H1 (cell line): ENCODE data around the gene GSC. TPM values are rescaled to one million over a fixed set of nuclear protein-coding genes. Genes with fewer than 3 reads are reported as not detected.

ENCODE experiments used
- CTCF ChIA-PET: fragments of 300-600 bp; sonication (Branson Sonifier 250); formaldehyde crosslinking; loops from one replicate; lab custom pipeline; 2021; ENCODE audit not compliant: partially characterized antibody; lab: Charles Lee
- POLR2A ChIA-PET: fragments of 300-600 bp; sonication (Branson Sonifier 250); formaldehyde crosslinking; loops from one replicate; lab custom pipeline; 2021; ENCODE audit warnings: inconsistent platforms; ENCODE audit not compliant: partially characterized antibody; lab: Charles Lee
- DNase-seq, 2 experiments: peaks; one replicate each; pipeline versions ENCODE4 v3.0.0 to v3.0.0-alpha.2; 2010 to 2022; ENCODE audit warnings: low spot score in 2 of 2, low read depth in 1 of 2, mixed read lengths in 1 of 2
- FAIRE-seq: peaks from 2 replicates; lab custom pipeline; 2011; peaks lifted over from hg19 to GRCh38; lab: Jason Lieb, UNC
- H2AFZ ChIP-seq: 2 replicates; pipeline ENCODE4 v1.8.1; 2012; ENCODE audit warnings: low read length, inconsistent platforms
- H2AK5ac ChIP-seq: 2 replicates; pipeline ENCODE4 v1.6.1; 2013; ENCODE audit warnings: low read depth, low read length
- H2BK120ac ChIP-seq: replicated peaks from 2 replicates; pipeline ENCODE3; 2013; ENCODE audit warnings: low read depth, low read length, inconsistent platforms
- H2BK12ac ChIP-seq: 2 replicates; pipeline ENCODE4 v1.6.1; 2013; ENCODE audit warnings: low read depth, low read length
- H2BK15ac ChIP-seq: 2 replicates; pipeline ENCODE4 v1.6.1; 2013; ENCODE audit warnings: low read length
- H2BK20ac ChIP-seq: 2 replicates; pipeline ENCODE4 v1.6.1; 2013; ENCODE audit warnings: low read length
- H2BK5ac ChIP-seq: 2 replicates; pipeline ENCODE4 v1.6.1; 2013; ENCODE audit warnings: low read depth, low read length
- H3K14ac ChIP-seq: 2 replicates; pipeline ENCODE4 v1.6.1; 2013; ENCODE audit warnings: inconsistent platforms; ENCODE audit not compliant: insufficient read length
- H3K18ac ChIP-seq: 2 replicates; pipeline ENCODE4 v1.6.1; 2013; ENCODE audit warnings: low read length; ENCODE audit errors: extremely low read depth
- H3K23ac ChIP-seq: 2 replicates; pipeline ENCODE4 v1.6.1; 2013; ENCODE audit warnings: inconsistent platforms; ENCODE audit not compliant: insufficient read length
- H3K23me2 ChIP-seq: 2 replicates; pipeline ENCODE4 v1.6.1; 2013; ENCODE audit warnings: low read depth, low read length
- H3K27ac ChIP-seq: 2 replicates; pipeline ENCODE4 v1.6.1; 2011; ENCODE audit warnings: low read depth, low read length, inconsistent platforms
- H3K27me3 ChIP-seq, 4 experiments: replicated peaks in 1 of 4; 1 replicate in 1 of 4; 2 replicates in 3 of 4; pipeline versions ENCODE4 v1.6.1 to v1.8.1; 2011 to 2013; ENCODE audit warnings: low read length in 3 of 4, mild to moderate bottlenecking in 3 of 4, inconsistent platforms in 2 of 4, mixed read lengths in 2 of 4, moderate library complexity in 1 of 4; ENCODE audit not compliant: control insufficient read depth in 3 of 4, insufficient read depth in 3 of 4; ENCODE audit errors: extremely low read depth in 1 of 4
- H3K36me3 ChIP-seq, 4 experiments: 2 replicates each; pipeline versions ENCODE4 v1.6.1 to v1.8.1; 2011 to 2013; ENCODE audit warnings: mild to moderate bottlenecking in 4 of 4, low read length in 3 of 4, moderate library complexity in 2 of 4, control low read depth in 1 of 4, inconsistent platforms in 1 of 4; ENCODE audit not compliant: insufficient read depth in 4 of 4, control insufficient read depth in 2 of 4
- H3K4ac ChIP-seq: replicated peaks from 2 replicates; pipeline ENCODE3; 2013; ENCODE audit warnings: low read length, low read depth, mixed read lengths, inconsistent platforms; ENCODE audit not compliant: insufficient read length
- H3K4me1 ChIP-seq, 4 experiments: replicated peaks in 1 of 4; 1 replicate in 1 of 4; 2 replicates in 3 of 4; pipeline versions ENCODE4 v1.6.1 to v1.8.1; 2011 to 2013; ENCODE audit warnings: low read length in 3 of 4, inconsistent platforms in 2 of 4, mixed read lengths in 1 of 4; ENCODE audit not compliant: insufficient read depth in 4 of 4, control insufficient read depth in 3 of 4
- H3K4me2 ChIP-seq, 2 experiments: 2 replicates each; pipeline versions ENCODE4 v1.6.1 to v1.8.1; 2011 to 2013; ENCODE audit warnings: low read depth in 2 of 2, low read length in 2 of 2, control low read depth in 1 of 2, inconsistent platforms in 1 of 2, mild to moderate bottlenecking in 1 of 2; ENCODE audit not compliant: insufficient read depth in 1 of 2
- H3K4me3 ChIP-seq, 4 experiments: fragments of 200-600, 300-600 bp in 1 of 4; sonication (generic), shearing (Covaris generic), sonication (Bioruptor Twin) in 1 of 4; 2 replicates each; pipeline versions ENCODE4 v1.5.1 to v1.8.1; 2011 to 2016; ENCODE audit warnings: low read length in 4 of 4, low read depth in 3 of 4, control low read depth in 2 of 4, inconsistent platforms in 2 of 4, mild to moderate bottlenecking in 2 of 4, mixed read lengths in 1 of 4, moderate library complexity in 1 of 4; ENCODE audit not compliant: insufficient read depth in 2 of 4; ENCODE audit errors: extremely low read depth in 1 of 4
- H3K56ac ChIP-seq: replicated peaks from 2 replicates; pipeline ENCODE3; 2013; ENCODE audit warnings: low read depth, mild to moderate bottlenecking, mixed read lengths, low read length, inconsistent platforms; ENCODE audit not compliant: insufficient read length
- H3K79me1 ChIP-seq: 2 replicates; pipeline ENCODE4 v1.6.1; 2013; ENCODE audit warnings: low read depth, low read length, control low read depth
- H3K79me2 ChIP-seq, 2 experiments: 2 replicates each; pipeline versions ENCODE4 v1.6.1 to v1.8.1; 2012 to 2013; ENCODE audit warnings: low read length in 2 of 2, mild to moderate bottlenecking in 2 of 2, inconsistent platforms in 1 of 2; ENCODE audit not compliant: insufficient read depth in 2 of 2, control insufficient read depth in 1 of 2
- H3K9ac ChIP-seq, 4 experiments: replicated peaks in 1 of 4; 1 replicate in 1 of 4; 2 replicates in 3 of 4; pipeline versions ENCODE4 v1.6.1 to v1.8.1; 2011 to 2013; ENCODE audit warnings: low read depth in 3 of 4, low read length in 3 of 4, control low read depth in 2 of 4, mild to moderate bottlenecking in 2 of 4, moderate library complexity in 2 of 4, inconsistent platforms in 1 of 4; ENCODE audit errors: extremely low read depth in 1 of 4
- H3K9me3 ChIP-seq, 2 experiments: 2 replicates each; pipeline versions ENCODE4 v1.6.1 to v1.8.1; 2012 to 2013; ENCODE audit warnings: mild to moderate bottlenecking in 2 of 2, moderate library complexity in 2 of 2, control low read depth in 1 of 2, inconsistent platforms in 1 of 2, low read depth in 1 of 2, low read length in 1 of 2, mixed read lengths in 1 of 2; ENCODE audit not compliant: insufficient read depth in 2 of 2
- H4K20me1 ChIP-seq, 2 experiments: replicated peaks in 1 of 2; 2 replicates each; pipeline versions ENCODE3 to v1.8.1; 2011 to 2013; ENCODE audit warnings: inconsistent platforms in 2 of 2, low read length in 2 of 2, mild to moderate bottlenecking in 1 of 2; ENCODE audit not compliant: insufficient read depth in 2 of 2, control insufficient read depth in 1 of 2
- H4K5ac ChIP-seq: 2 replicates; pipeline ENCODE4 v1.6.1; 2013; ENCODE audit warnings: low read length, low read depth, mixed read lengths, inconsistent platforms; ENCODE audit not compliant: insufficient read length
- H4K8ac ChIP-seq: 2 replicates; pipeline ENCODE4 v1.8.0; 2013; ENCODE audit warnings: mild to moderate bottlenecking, moderate library complexity, low read length, inconsistent platforms; ENCODE audit not compliant: insufficient read depth; ENCODE audit errors: extremely low read depth
- H4K91ac ChIP-seq: replicated peaks from 2 replicates; pipeline ENCODE3; 2013; ENCODE audit warnings: low read length, mixed read lengths, inconsistent platforms; ENCODE audit not compliant: insufficient read length
- CBX8 ChIP-seq: fragments of 300-800, 300-1000 bp; sonication (generic); IDR thresholded peaks from 2 replicates; pipeline ENCODE4 v1.7.1; 2016; ENCODE audit warnings: low read depth, low read length, borderline replicate concordance
- EP300 ChIP-seq, 2 experiments: IDR thresholded peaks; 1 replicate in 1 of 2; 2 replicates in 1 of 2; pipeline ENCODE4 v1.6.1; 2011 to 2012; ENCODE audit warnings: low read depth in 2 of 2, low read length in 2 of 2, mild to moderate bottlenecking in 2 of 2, borderline replicate concordance in 1 of 2, inconsistent platforms in 1 of 2, moderate library complexity in 1 of 2
- GTF2F1 ChIP-seq: IDR thresholded peaks from 2 replicates; pipeline ENCODE4 v1.6.1; 2012; ENCODE audit warnings: low read depth, low read length, improper control_type of control experiment, borderline replicate concordance
- HDAC2 ChIP-seq, 2 experiments: fragments of 300-600 bp in 1 of 2; sonication (generic) in 1 of 2; IDR thresholded peaks; 2 replicates each; pipeline ENCODE4 v1.6.1; 2011 to 2012; ENCODE audit warnings: low read depth in 2 of 2, low read length in 2 of 2, mild to moderate bottlenecking in 2 of 2, moderate library complexity in 2 of 2, borderline replicate concordance in 1 of 2, inconsistent platforms in 1 of 2
- RBBP5 ChIP-seq: IDR thresholded peaks from 2 replicates; pipeline ENCODE4 v1.7.1; 2012; ENCODE audit warnings: low read depth, mild to moderate bottlenecking, inconsistent platforms, low read length, moderate library complexity, borderline replicate concordance
- RFX5 ChIP-seq: IDR thresholded peaks from 2 replicates; pipeline ENCODE4 v1.6.1; 2011; ENCODE audit warnings: low read depth, low read length, improper control_type of control experiment, borderline replicate concordance
- TBP ChIP-seq: IDR thresholded peaks from 2 replicates; pipeline ENCODE4 v1.6.1; 2011; ENCODE audit warnings: low read depth, low read length, improper control_type of control experiment
- TCF12 ChIP-seq: IDR thresholded peaks from 2 replicates; pipeline ENCODE4 v1.6.1; 2011; ENCODE audit warnings: low read depth, mild to moderate bottlenecking, low read length
- YY1 ChIP-seq: IDR thresholded peaks from 2 replicates; pipeline ENCODE4 v1.6.1; 2011; ENCODE audit warnings: low read depth, mild to moderate bottlenecking, low read length
- WGBS, 2 experiments: shearing (Covaris generic) in 1 of 2; methylation state at CpG; one replicate each; pipeline versions ENCODE4 v1.1.6 to v1.1.7; 2013 to 2015; ENCODE audit warnings: low lambda C conversion rate in 2 of 2, mixed read lengths in 2 of 2, inconsistent platforms in 1 of 2, low coverage in 1 of 2, missing lambda C conversion rate in 1 of 2; ENCODE audit not compliant: insufficient replicate concordance in 2 of 2, insufficient coverage in 1 of 2, insufficient read length in 1 of 2; ENCODE audit errors: extremely low coverage in 1 of 2, missing lambda C conversion rate in 1 of 2; 5-methylcytosine and 5-hydroxymethylcytosine counted together
- polyA plus RNA-seq, 7 experiments: library from polyadenylated mRNA; depleted of rRNA in 3 of 7; stranded (reverse) in 5 of 7; unstranded in 2 of 7; fragments of >200 nt in 5 of 7; fragments of 200-250 nt in 2 of 7; gene quantifications; 1 replicate in 5 of 7; 2 replicates in 1 of 7; 4 replicates in 1 of 7; pipeline versions ENCODE4 v1.2.1 to v1.2.3, GENCODE V29; 2011 to 2013; ENCODE audit warnings: missing spikeins in 2 of 7, mixed read lengths in 2 of 7
- total RNA-seq: library from RNA; stranded (reverse); fragmentation: NEBNext Ultra II Directional; extraction: Animal tissue kit (Norgen Biotek cat#: 25700); gene quantifications from 2 replicates; pipeline ENCODE4 v1.2.1, GENCODE V29; 2021

The GSC gene
- total and polyA plus RNA-seq, 2 of the 8 experiments (the other 6 are each of a cell fraction or from before 2014, with no cell fraction given) = 0.17 to 0.54 TPM

- H2BK15ac ChIP-seq = no peak overlapping the region
- H3K36me3 ChIP-seq = no peaks in the 10 kb centered on the region
- peaks cover 13 to 36% (median 26%) of the 10 kb centered on the region in 4 experiments for H3K27me3 ChIP-seq
- ChIA-PET CTCF (interaction anchor here (1.1 to 6.6 kb wide), 2 partner anchors 12 to 81 kb away, joined by 3 to 38 read pairs; no protein-coding TSS in a partner anchor), POLR2A (interaction anchor here (1.1 kb wide), 1 partner anchor 12 kb away, joined by 4 read pairs; no protein-coding TSS in a partner anchor)
- WGBS, 2 experiments = 90% methylated on average over 12 of the region's 12 CpGs; no CpG with 5 or more reads in 1 of the 2 experiments
- H2BK5ac ChIP-seq = no peak overlapping the region
- H3K4me1 ChIP-seq = peaks cover 0 to 6% (median 2%) of the 10 kb centered on the region in 4 experiments; a peak in 4 of 7 replicates
- no peak overlapping the region for H3K56ac ChIP-seq
- no peak overlapping the region for H3K4ac ChIP-seq
- no peak for DNase-seq
- no peak overlapping the region for H3K23ac ChIP-seq
- no peak overlapping the region for H3K4me2 ChIP-seq
- H3K79me1 ChIP-seq = no peaks in the 10 kb centered on the region
- H3K9me3 ChIP-seq = no peaks in the 10 kb centered on the region
- no peak overlapping the region for H2AFZ ChIP-seq
- no peak for FAIRE-seq
- no peak overlapping the region for H2AK5ac ChIP-seq
- no peaks in the 10 kb centered on the region for H4K20me1 ChIP-seq
- H4K8ac ChIP-seq = no peak overlapping the region
- H2BK20ac ChIP-seq = no peak overlapping the region
- no peak overlapping the region for H2BK120ac ChIP-seq
- H4K91ac ChIP-seq = no peak overlapping the region
- H3K23me2 ChIP-seq = no peaks in the 10 kb centered on the region
- H3K4me3 ChIP-seq = no peak overlapping the region
- H4K5ac ChIP-seq = no peak overlapping the region
- no peak overlapping the region for H2BK12ac ChIP-seq
- H3K18ac ChIP-seq = no peak overlapping the region
- H3K79me2 ChIP-seq = no peaks in the 10 kb centered on the region
- H3K27ac ChIP-seq = no peak overlapping the region
- no peak overlapping the region for H3K9ac ChIP-seq
- no peak overlapping the region for H3K14ac ChIP-seq
- TF ChIP-seq GTF2F1 (no peak), EP300 (IDR thresholded peaks at IDR 0.05; ENCODE audit: borderline replicate concordance in 1 of 2, low read depth in 2 of 2, low read length in 2 of 2) (no peak), TCF12 (no peak), RFX5 (no peak), RBBP5 (no peak), HDAC2 (IDR thresholded peaks at IDR 0.05; ENCODE audit: borderline replicate concordance in 1 of 2, low read depth in 2 of 2, low read length in 2 of 2) (no peak), YY1 (no peak), CBX8 (no peak), TBP (no peak)
Measured at GRCh38 chr14:94761348-94761996, 8.4 kb downstream of the GSC start.
